CD4-positive, alpha-beta memory T cell (primary cell): ENCODE measurements around the gene GAGE12H. TPM values are rescaled to one million over a fixed set of nuclear protein-coding genes. Genes with fewer than 3 reads are reported as not detected.
"Not testable (repeated sequence)": the region's sequence is repeated elsewhere in the genome, so short reads cannot be mapped to it uniquely, and the experiment has no call there.

Experiments
- CTCF ChIA-PET: fragments of 350-600 bp; sonication (Branson Sonifier 250); formaldehyde crosslinking; loops from one replicate; lab custom pipeline; 2021; ENCODE audit warnings: inconsistent platforms; ENCODE audit not compliant: partially characterized antibody; lab: Charles Lee
- POLR2A ChIA-PET: fragments of 350-600 bp; sonication (Branson Sonifier 250); formaldehyde crosslinking; loops from one replicate; lab custom pipeline; 2021; ENCODE audit not compliant: partially characterized antibody; lab: Charles Lee
- DNase-seq, 5 donors: peaks; one replicate each; pipeline versions ENCODE4 v3.0.0 to v3.0.0-alpha.2; 2020 to 2022; ENCODE audit warnings: mixed read lengths in 1 of 5
- H3K27ac ChIP-seq: one replicate; pipeline ENCODE4 v1.7.0; 2013; ENCODE audit warnings: low read depth, low read length
- H3K27me3 ChIP-seq: 2 replicates; pipeline ENCODE4 v1.7.0; 2013; ENCODE audit warnings: mild to moderate bottlenecking, low read length, moderate library complexity; ENCODE audit not compliant: insufficient read depth
- H3K36me3 ChIP-seq: 2 replicates; pipeline ENCODE4 v1.7.0; 2013; ENCODE audit warnings: mild to moderate bottlenecking, low read length, moderate library complexity; ENCODE audit not compliant: insufficient read depth
- H3K4me1 ChIP-seq: 2 replicates; pipeline ENCODE4 v1.7.0; 2013; ENCODE audit warnings: mild to moderate bottlenecking, low read length, moderate library complexity; ENCODE audit not compliant: insufficient read depth
- H3K4me3 ChIP-seq, 2 donors: one replicate each; pipeline ENCODE4 v1.7.0; 2013; ENCODE audit warnings: low read length in 2 of 2, mild to moderate bottlenecking in 1 of 2
- H3K9me3 ChIP-seq, 2 donors: one replicate each; pipeline ENCODE4 v1.7.0; 2013; ENCODE audit warnings: low read length in 2 of 2, control low read depth in 1 of 2; ENCODE audit not compliant: control insufficient read depth in 1 of 2
- H3K27ac Mint-ChIP-seq, 7 donors: one replicate each; pipeline ENCODE4 v1.8.0; 2020 to 2021; ENCODE audit warnings: mixed read lengths in 7 of 7, mild to moderate bottlenecking in 6 of 7, inconsistent platforms in 3 of 7, moderate library complexity in 3 of 7
- H3K27me3 Mint-ChIP-seq, 2 donors: one replicate each; pipeline ENCODE4 v1.8.0; 2020 to 2021; ENCODE audit warnings: mixed read lengths in 2 of 2
- H3K36me3 Mint-ChIP-seq, 2 donors: one replicate each; pipeline ENCODE4 v1.8.0; 2020 to 2021; ENCODE audit warnings: mixed read lengths in 2 of 2, inconsistent platforms in 1 of 2, mild to moderate bottlenecking in 1 of 2
- H3K4me1 Mint-ChIP-seq, 4 donors: one replicate each; pipeline ENCODE4 v1.8.0; 2020 to 2021; ENCODE audit warnings: mixed read lengths in 4 of 4, mild to moderate bottlenecking in 1 of 4
- H3K4me3 Mint-ChIP-seq, 8 donors: one replicate each; pipeline ENCODE4 v1.8.0; 2020 to 2021; ENCODE audit warnings: mixed read lengths in 8 of 8, mild to moderate bottlenecking in 7 of 8, moderate library complexity in 6 of 8, inconsistent platforms in 3 of 8
- H3K9me3 Mint-ChIP-seq, 8 donors: one replicate each; pipeline ENCODE4 v1.8.0; 2020 to 2021; ENCODE audit warnings: mixed read lengths in 8 of 8, mild to moderate bottlenecking in 5 of 8, inconsistent platforms in 3 of 8, moderate library complexity in 1 of 8
- intact Hi-C: fragments of 100-400 bp; cut with micrococcal nuclease; formaldehyde crosslinking; loops from one replicate; pipeline ENCODE4 v1.15.1; 2023
- polyA plus RNA-seq, 2 donors: library from polyadenylated mRNA; unstranded; fragments of 300-500 nt; fragmentation: Illumina TruSeq; gene quantifications; one replicate each; pipeline ENCODE4 v1.2.3, GENCODE V29; 2021
- total RNA-seq, 2 experiments: library from RNA; stranded (reverse); gene quantifications; one replicate each; pipeline ENCODE4 v1.2.3, GENCODE V29; 2021

The GAGE12H gene
- total and polyA plus RNA-seq, 4 experiments from 2014 or later, result not detected

DNA sequence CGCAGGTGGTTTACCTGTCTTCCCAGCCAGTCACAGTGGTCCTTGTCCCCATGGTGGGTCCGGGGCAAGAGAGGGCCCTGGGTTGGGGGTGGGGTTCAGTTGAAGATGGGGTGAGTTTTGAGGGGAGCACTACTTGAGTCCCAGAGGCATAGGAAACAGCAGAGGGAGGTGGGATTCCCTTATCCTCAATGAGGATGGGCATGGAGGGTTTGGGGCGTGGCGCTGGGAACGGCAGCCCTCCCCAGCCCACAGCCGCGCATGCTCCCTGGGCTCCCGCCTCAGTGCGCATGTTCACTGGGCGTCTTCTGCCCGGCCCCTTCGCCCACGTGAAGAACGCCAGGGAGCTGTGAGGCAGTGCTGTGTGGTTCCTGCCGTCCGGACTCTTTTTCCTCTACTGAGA, 9.4 kb downstream of the GAGE12H start, which contains the start of gene GAGE2A:
GAGE2A (plus strand) TSS at position 301 of the 400 bp plus-strand sequence. CDS start 1,155 bp downstream, outside the sequence.
- CTCF ChIA-PET, H3K27me3 ChIP-seq, H3K4me1 ChIP-seq, H3K4me1 Mint-ChIP-seq, H3K4me3 Mint-ChIP-seq, DNase-seq, H3K27me3 Mint-ChIP-seq, H3K36me3 ChIP-seq, POLR2A ChIA-PET, H3K4me3 ChIP-seq, H3K9me3 ChIP-seq, H3K27ac ChIP-seq, intact Hi-C loops, H3K9me3 Mint-ChIP-seq, H3K27ac Mint-ChIP-seq, H3K36me3 Mint-ChIP-seq: not testable (repeated sequence)

DNA sequence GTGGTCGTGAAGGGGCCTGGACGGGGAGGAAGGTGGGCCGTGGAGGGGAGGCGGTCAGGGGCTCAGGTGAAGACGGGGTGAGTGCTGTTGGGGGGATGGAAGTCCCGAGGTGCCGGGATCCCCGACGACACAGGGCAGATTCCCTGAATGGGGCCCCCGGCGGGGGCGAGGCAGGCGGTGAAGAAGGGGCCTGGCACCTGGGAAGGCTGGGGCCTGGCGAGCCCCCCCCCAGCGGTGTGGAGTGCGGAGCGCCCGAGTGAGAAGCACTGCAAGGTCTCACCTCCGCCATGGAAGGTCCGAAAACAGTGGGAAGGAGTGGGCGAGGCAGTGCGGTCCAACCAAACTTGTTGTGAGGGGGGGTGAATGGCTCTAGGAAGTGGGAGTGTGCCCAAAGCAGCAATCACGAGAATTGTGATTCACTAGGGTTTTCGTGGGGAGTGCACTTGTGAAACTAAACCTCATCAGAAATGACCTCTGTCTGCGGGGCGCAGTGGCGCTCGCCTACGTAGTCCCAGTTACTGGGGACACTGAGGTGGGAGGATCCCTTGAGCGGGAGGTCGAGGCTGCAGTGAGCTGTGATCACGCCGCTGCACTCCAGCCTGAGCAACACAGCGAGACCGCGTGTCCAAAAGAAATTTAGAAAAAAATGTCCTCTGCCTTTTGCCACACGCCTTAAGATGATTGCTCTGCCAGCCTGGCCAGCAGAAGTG, 10.2 kb downstream of the GAGE12H start:
- intact Hi-C loops, H3K27ac ChIP-seq, H3K27me3 ChIP-seq, H3K4me3 ChIP-seq, H3K9me3 Mint-ChIP-seq, POLR2A ChIA-PET, H3K36me3 ChIP-seq, CTCF ChIA-PET, H3K4me1 Mint-ChIP-seq, H3K27ac Mint-ChIP-seq, H3K9me3 ChIP-seq, H3K4me3 Mint-ChIP-seq, H3K4me1 ChIP-seq, H3K36me3 Mint-ChIP-seq, H3K27me3 Mint-ChIP-seq: not testable (repeated sequence)
- DNase-seq, result peak in 1 of 5 donors; percentile 22

DNA sequence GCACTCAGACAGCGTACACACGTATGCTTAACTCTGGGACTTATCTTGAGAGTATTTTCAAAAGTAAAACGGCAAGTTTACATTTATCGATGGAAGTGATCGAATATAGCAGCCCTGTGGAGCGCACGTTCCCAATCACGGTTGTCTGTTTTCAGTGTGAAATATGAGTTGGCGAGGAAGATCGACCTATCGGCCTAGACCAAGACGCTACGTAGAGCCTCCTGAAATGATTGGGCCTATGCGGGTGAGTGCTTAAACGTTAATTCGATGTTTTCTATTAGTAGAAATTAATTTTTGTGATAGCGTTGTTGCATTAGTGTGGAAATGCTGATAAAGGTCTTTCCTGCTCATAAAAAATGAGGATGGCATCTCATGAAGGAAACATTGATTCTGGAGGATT, 10.7 kb downstream of the GAGE12H start:
- intact Hi-C loops, H3K36me3 ChIP-seq, POLR2A ChIA-PET, H3K27me3 ChIP-seq, H3K4me3 Mint-ChIP-seq, H3K9me3 Mint-ChIP-seq, H3K9me3 ChIP-seq, H3K4me1 Mint-ChIP-seq, H3K36me3 Mint-ChIP-seq, H3K27me3 Mint-ChIP-seq, H3K4me3 ChIP-seq, H3K4me1 ChIP-seq, H3K27ac ChIP-seq, CTCF ChIA-PET, H3K27ac Mint-ChIP-seq: not testable (repeated sequence)
- DNase-seq, result peak in 1 of 5 donors; percentile 24

DNA sequence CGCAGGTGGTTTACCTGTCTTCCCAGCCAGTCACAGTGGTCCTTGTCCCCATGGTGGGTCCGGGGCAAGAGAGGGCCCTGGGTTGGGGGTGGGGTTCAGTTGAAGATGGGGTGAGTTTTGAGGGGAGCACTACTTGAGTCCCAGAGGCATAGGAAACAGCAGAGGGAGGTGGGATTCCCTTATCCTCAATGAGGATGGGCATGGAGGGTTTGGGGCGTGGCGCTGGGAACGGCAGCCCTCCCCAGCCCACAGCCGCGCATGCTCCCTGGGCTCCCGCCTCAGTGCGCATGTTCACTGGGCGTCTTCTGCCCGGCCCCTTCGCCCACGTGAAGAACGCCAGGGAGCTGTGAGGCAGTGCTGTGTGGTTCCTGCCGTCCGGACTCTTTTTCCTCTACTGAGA, 19.0 kb downstream of the GAGE12H start, which contains the start of gene GAGE1:
GAGE1 (plus strand) TSS at position 301 of the 400 bp plus-strand sequence. CDS start 1,155 bp downstream, outside the sequence.
- POLR2A ChIA-PET, H3K27ac ChIP-seq, DNase-seq, H3K4me3 Mint-ChIP-seq, H3K27me3 ChIP-seq, H3K4me3 ChIP-seq, H3K36me3 Mint-ChIP-seq, H3K27me3 Mint-ChIP-seq, H3K27ac Mint-ChIP-seq, H3K36me3 ChIP-seq, H3K4me1 Mint-ChIP-seq, intact Hi-C loops, CTCF ChIA-PET, H3K9me3 ChIP-seq, H3K9me3 Mint-ChIP-seq, H3K4me1 ChIP-seq: not testable (repeated sequence)

DNA sequence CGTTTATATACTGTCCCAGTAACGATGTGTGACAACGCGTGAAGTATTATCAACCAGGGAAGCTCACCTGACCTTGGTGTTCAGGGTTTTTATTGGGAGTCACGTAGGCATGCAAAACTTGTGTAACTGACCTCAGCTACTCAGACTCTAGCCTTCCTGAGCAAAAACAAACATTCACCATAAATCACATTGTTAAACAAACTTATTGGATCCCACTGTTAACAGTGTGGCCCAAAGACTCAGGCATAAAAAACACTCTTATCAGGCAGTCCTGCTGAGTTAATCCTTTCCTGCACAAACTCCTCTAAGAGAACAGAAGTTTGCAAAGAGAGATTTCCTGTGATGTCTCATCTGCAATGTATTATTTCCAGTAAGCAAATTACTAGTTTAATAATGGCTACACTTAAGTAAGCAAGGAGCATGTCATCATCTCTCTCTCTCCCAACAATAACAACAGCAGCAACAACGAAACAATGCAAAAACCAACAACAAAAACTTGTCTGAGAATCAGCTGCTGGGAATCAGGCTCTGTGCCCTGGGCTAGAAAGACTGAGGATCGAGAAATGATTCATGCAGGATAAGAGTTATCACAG, 31.1 kb downstream of the GAGE12H start:
- H3K36me3 ChIP-seq, result no peaks in the 10 kb centered on the region
- no peak overlapping the region for H3K27ac ChIP-seq
- Mint-ChIP-seq H3K36me3 (no peaks in the 10 kb centered on the region), H3K4me1 (no peaks in the 10 kb centered on the region), H3K27ac (no peak overlapping the region), H3K9me3 (peaks cover 0 to 2% (median 0%) of the 10 kb centered on the region in 8 donors), H3K4me3 (no peak overlapping the region), H3K27me3 (peaks cover 0 to 2% of the 10 kb centered on the region in 2 donors)
- no peaks in the 10 kb centered on the region for H3K4me1 ChIP-seq
- no peak for DNase-seq
- no peaks in the 10 kb centered on the region for H3K27me3 ChIP-seq
- H3K4me3 ChIP-seq, result no peak overlapping the region
- intact Hi-C loops, result no loop called here
- H3K9me3 ChIP-seq, result no peaks in the 10 kb centered on the region
- ChIA-PET POLR2A (no interaction called here), CTCF (no interaction called here)

DNA sequence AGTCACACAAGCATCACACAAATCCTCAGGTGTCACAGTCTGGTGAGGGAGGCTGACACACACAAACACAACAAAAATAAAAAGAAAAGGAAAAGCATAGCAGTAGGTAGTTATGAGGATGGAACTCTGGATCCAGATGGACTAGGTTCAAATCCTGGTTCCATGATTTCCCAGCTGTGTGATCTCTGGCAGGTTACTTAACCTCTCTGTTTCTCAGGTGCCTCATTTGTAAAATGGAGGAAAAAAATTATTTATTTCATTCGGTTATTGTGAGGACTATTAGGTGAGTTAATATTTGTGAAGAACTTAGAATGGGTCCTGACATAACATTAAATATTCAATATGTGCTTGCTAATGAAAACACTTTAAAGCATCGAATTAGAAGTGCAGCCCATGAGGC, 38.8 kb downstream of the GAGE12H start:
- no peaks in the 10 kb centered on the region for H3K9me3 Mint-ChIP-seq
- Histone ChIP-seq H3K4me1 (no peaks in the 10 kb centered on the region), H3K36me3 (no peaks in the 10 kb centered on the region), H3K4me3 (no peak overlapping the region), H3K9me3 (no peaks in the 10 kb centered on the region), H3K27me3 (no peaks in the 10 kb centered on the region), H3K27ac (no peak overlapping the region)
- DNase-seq, result no peak
- POLR2A ChIA-PET, result no interaction called here
- no peaks in the 10 kb centered on the region for H3K4me1 Mint-ChIP-seq
- no peaks in the 10 kb centered on the region for H3K36me3 Mint-ChIP-seq
- intact Hi-C loops, result no loop called here
- H3K4me3 Mint-ChIP-seq, result no peak overlapping the region
- peaks cover 0 to 2% of the 10 kb centered on the region in 2 donors for H3K27me3 Mint-ChIP-seq
- CTCF ChIA-PET, result no interaction called here
- H3K27ac Mint-ChIP-seq, result no peak overlapping the region

DNA sequence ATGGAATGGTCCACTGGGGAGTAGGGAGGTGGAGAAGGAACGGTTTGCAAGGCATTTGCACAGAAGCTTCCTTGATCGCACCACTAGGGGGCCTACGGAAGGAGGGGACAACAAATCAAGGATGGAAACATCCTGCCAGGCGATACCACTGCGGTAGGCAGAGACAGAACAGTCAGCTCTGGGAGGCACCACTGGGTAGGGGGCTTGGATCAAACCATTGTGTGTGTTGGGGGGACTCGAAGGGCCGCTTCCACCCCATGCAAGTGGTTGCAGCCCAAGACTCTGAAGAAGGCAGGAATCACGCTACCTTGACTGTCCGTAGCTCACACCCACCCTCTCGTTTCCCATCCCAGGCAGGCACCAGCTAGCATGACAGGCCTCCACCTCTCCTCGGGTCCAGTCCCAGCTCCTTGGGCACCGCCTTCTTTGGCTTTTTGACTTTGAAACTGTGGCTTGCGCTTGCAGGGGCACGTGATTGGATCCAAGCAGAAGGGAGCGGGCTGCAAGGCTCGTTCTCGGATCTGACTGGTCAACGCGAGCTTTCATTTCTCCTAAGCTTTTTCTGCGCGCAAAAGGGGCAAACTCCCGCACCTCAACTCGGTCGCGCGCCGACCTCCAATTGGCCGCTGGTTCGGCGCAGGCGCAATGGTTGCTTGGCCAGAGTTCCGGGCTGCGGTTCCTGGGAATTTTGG, 47.5 kb downstream of the GAGE12H start:
- Mint-ChIP-seq H3K4me3 (peak overlapping the region in 7 of 8 donors; percentile 59 to 84 (median 72)), H3K9me3 (peaks cover 0 to 10% (median 5%) of the 10 kb centered on the region in 8 donors), H3K27me3 (peaks cover 0 to 2% of the 10 kb centered on the region in 2 donors), H3K4me1 (no peaks in the 10 kb centered on the region), H3K27ac (no peak overlapping the region), H3K36me3 (no peaks in the 10 kb centered on the region)
- no peak overlapping the region for H3K27ac ChIP-seq
- H3K4me3 ChIP-seq, result no peak overlapping the region
- ChIA-PET POLR2A (no interaction called here), CTCF (no interaction called here)
- H3K27me3 ChIP-seq, result no peaks in the 10 kb centered on the region
- no peaks in the 10 kb centered on the region for H3K9me3 ChIP-seq
- peak in 4 of 5 donors; percentile 8 to 36 (median 20) for DNase-seq
- intact Hi-C loops, result no loop called here
- H3K36me3 ChIP-seq, result no peaks in the 10 kb centered on the region
- no peaks in the 10 kb centered on the region for H3K4me1 ChIP-seq
